GM21515 (cell line): ENCODE results near the gene STK32C.
"Not testable (repeated sequence)": the region's sequence is repeated elsewhere in the genome, so short reads cannot be mapped to it uniquely, and the experiment has no call there.

Source experiments
- ATAC-seq: cut with Tn5 transposase; IDR thresholded peaks from one replicate; pipeline ENCODE4 v1.9.1; 2021; ENCODE audit not compliant: unreplicated experiment

STK32C gene

DNA sequence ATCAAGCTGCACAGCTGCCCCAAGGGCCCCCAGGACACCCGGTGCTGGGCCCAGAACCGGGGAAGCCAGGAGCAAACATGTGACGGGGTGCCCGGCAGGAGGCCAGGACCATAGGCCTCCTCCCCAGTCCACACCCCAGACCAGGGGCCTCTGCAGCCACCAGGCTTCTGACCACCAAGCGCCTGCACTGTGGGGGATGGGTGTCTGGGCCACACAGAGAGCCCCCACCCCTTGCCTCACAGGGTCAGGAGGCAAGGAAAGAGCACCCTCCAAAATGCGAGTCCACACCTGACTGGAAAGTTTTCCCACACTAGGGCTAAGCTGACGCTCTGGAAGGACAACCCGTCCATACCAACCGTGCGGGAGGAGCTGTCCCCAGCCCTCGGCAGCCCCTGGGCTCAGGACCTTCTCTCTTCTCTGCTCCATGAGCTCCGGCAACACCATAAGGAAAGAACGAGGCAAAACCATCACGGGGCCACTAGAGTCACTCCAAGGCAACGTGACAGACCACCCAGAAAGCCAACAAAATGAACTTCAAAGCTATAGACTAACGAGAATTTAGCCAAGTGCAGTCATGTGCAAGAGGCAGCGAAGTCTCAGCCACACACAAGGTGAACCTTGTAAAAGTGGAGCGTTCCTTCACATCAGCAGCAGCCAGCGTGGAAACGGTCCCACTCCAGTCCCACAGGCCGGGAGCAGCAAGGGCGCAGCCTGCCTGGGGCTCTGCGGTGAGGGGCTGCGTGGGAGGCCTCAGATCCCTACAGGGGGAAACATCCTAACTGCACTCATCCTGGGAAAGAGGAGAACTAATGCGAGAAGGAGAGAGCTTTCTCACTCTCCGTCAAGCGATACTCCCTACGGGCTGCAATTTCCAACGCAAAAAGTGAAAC, 5.1 kb downstream of the STK32C start:
- ATAC-seq: no peak

DNA sequence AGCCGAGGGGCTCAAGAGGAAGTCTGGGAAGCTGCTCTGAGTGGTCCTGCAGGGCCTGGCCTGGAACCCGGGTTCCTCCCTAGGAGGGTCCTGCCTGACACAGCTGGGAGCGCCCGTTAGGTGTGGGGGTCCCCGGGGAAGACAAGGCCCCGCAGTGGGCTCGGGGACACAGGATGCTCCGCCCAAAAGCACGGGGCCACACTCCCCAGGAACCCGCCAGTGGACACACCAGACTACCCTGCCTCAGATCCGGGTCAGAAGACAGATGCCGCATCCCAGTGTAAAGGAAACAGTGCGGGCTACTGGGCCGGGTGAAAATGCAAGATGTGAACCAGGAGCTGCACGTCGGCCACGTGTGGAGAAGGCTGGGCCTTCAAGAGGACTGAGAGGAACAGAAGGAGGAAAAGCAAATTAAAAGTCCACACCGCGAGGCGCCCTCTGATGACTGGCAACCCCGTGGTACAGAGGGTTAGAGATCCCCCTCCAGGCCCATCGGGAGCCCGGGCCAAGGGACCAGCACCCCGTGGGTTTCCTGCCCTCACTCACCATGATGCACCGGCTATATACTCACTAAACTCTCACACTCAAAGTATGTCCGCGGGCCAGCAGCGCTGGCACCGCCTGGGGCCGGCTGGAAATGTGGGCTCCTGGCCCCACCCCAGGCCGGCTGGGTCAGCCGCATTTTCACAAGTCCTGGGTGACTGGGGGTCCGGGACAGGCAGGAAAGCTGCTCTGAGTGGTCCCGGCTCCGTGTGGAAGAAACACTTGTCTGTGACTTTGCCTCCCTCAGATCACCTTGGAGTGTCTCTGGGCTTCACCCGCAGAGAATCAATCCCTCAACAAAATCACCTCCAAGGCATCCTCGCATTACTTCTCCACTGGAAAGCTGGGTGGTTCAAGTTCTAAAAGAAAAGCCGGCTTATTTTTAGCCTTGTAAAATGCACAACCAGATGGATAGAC, 6.1 kb downstream of the STK32C start:
- no peak for ATAC-seq

DNA sequence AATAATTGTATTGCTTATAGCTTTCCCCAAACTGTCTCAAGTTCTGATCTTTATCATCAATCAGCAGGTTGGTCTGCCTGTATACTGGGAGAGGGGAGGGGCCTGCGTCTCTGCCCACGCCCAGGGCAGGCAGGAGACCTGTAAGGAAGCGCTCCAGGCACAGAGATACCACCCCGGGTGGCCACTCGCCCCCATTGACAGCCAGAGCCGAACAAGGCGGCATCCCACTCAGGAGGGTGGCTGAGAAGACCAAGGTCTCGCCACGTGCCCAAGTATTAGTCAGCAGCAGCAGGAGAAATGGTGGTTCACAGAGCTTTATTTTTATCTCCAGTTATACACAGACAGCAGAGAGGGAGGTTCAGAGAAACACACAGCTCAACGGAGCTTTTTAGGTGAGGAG, 7.2 kb downstream of the STK32C start:
- ATAC-seq: no peak

DNA sequence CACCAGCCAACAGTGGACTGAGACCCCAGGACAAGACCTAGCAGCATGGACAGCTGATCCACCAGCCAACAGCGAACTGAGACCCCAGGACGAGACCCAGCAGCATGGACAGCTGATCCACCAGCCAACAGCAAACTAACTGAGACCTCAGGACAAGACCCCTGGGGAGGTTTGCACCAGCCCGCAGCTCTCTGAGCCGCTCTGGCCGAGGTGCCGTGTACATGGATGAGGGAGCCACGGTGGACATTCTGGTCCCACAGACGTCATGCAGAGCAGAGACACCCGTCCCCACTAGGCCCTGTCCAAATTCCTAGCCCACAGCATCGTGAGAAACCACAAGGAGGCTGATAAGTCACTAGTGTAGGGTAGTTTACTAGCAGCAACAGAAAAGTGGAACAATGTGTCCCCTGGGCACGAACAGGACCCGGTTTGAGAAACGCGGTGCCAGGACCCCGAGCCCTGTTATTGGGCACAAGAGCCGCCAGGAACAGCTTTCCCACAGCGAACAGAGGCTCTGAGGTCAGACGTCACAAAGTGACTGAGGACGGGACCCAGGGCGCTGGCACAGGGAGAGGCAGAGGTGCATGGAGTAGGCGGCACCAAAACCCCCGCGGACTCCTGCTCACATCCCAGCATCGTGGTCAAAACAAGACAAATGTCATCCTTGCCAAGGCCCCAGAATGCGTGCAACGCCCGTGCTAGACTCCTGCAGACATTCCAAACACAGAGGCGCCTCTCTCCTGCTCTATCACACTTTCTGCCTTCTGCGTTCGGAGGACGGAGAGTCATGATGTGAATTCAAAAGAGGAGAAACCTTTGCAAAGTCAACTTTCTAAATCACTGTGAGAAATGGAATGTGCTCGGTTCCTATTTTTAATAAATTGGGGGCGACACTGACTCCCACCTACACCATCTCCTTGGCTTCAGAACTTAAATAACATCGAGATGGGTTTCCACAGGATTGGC, 8.1 kb downstream of the STK32C start:
- no peak for ATAC-seq

DNA sequence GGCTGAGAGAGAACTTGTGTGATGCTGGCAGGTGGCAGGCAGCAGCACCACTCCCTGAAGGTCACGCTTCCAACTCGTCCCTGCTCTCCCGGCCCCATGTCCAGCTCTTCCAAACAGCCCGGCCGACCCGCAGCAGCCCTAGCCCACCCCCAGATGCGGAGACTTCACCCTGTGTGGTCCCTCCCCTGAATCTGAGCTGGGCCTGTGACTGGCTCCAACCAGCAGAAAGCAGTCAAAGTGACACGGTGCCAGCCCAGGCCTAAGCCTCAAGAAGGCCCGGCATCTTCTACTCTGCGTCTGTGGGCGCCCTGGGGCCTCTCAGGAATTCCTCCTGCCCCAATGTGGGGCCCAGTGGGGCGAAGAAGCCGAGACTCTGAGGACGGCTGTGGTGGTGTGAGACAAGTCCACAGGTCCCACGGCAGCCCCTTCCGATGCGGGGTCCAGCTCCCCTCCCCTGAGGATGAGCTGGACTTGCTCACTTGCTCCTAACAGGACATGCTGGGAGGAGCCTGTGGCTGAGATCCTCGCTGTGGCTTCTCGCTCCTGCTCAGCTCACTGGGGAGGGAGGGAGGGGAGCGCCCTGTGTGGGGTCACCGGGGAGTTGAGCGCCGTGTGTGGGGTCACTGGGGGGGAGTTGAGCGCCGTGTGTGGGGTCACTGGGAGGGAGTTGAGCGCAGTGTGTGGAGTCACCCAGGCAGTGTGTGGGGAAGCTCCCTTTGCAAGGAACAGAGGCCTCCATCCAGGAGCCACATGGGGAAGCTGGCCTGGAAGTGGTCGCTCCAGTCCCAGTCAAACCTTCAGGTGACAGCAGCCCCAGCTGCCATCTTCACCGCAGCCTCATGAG, 9.5 kb downstream of the STK32C start:
- no peak for ATAC-seq

DNA sequence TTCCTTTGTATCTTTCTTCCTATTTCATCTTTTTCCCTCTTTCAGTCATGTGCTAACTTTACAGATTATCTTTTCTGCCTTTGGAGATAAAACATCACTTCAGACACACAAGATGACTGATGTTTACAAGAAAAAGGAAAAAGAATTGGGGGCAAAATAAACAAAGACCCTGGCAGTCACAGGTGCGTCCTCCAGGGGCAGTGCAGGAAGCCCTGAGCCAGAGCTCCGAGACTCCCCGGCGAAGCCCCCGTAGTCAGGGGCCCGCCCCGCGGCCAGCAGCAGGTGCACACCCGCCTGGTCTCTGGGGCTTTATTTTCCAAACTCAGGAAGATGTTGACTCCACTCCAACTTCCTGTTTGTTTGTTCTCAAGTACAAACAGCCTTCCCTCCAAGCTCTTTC, 10.2 kb downstream of the STK32C start:
- no peak for ATAC-seq

DNA sequence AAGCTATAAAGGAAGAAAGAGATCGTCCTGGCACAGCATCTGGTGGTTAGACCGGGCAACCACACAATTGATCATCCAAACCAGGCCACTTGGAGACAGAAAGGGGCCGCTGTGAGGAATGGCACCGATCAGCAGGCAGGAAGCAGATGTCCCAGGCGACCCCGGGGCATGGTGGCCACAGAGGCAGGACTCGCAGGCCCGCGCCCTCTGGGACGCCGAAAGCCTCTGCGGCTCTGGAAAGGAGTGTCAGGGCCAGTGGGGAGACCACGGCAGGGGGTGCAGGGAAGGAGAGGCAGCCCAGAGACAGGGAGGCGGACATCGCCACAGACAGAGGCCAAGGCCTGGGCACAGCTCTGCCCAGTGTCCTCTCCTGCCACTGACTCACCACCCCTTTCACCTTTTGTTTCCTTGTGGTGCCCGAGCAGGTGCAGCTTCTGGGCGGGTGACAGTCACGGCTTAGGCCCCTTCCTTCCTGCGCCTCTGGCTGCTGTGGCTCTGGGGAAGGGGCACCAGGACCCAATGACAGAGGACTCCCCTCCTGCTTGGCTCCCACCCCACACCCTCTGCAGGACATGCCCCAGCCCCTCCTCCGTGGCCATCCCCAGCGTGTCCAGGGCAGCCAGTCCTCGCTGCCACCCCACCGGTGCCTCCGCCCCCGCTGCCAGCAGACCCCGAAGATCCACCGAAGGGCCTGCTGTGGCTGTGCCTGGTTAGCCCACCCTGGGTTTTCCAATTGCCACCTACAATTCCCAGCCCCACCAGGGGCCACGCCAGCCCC, 10.9 kb downstream of the STK32C start:
- ATAC-seq: no peak

DNA sequence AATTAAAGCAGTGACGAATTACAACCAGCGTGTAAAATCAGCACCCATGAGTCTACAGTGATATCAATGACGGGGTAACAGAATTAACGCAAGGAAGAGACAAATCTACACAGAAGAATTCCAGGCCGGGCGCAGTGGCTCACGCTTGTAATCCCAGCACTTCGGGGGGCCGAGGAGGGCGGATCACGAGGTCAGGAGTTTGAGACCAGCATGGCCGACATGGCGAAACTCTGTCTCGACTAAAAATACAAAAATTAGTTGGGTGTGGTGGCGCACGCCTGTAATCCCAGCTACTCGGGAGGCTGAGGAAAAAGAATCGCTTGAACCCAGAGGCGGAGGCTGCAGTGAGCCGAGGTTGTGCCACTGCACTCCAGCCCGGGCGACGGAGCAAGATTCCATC, 12.3 kb downstream of the STK32C start:
- not testable (repeated sequence) for ATAC-seq

DNA sequence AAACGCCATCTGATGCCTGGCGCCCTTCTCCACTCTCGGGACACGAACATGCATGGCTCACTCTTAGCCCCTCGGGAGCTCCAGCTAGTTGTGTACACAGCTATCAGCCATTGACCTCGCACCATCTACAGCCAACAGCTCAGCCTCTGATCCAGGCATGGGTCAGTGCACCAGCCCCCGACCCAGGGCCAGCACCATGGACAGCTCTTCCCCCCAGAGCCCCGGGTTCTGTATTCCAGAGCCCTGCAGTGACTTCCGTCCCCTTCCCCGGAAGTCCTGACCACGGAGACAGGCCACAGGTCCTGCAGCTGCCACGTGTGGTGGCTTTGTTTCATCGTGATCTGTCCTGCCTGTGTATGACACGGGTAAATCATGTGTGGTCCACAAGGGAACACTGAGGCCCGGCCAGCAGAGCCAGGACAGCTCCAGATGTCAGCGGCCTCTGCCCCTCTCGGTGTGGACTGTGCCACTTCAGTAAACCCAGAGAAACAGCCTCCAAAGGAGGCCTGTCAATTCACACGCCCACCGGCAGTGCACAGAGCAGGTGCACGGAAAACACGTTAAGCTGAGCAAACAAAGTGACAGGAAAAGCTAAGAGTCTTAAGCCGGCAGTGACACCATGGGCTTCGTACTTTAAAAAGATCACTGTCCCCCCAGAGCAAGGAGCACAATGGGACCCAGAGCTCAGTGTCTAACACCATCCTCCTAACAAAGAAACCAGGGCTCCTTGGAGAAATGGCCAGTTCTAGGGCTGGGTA, 13.0 kb downstream of the STK32C start:
- ATAC-seq: no peak

DNA sequence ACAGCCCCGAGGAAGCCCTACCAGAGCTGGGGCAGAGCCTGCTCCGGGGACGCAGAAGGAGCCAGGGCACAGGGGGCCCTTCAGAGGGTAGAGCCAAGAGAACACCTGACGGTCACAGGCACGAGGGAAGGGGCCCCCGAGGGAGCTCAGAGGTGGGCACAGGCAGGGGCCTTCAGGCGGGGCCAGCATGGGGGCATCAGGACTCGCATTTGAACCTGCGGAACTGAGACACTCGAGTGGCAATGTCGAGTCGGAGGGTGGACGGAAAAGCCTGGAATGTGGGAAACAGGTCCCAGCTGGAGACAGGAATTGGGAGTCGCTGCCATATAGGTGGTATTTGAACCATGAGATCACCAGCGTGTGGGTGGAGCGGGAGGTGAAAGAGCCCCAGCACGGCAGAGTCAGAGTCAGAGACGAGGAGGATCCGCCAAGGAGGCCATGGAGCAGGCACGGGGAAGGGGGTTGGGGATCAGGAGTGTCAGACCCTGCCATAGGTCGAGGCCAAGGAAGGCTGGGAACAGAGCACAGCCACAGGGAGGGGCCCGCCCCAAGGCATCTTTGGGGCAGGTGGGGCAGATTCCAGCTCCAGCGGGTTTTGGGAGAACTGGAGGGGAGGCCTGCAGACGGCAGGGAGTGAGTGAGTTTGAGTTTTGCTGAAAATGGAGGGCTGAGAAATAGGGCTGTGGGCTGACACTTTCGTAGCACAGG, 13.8 kb downstream of the STK32C start:
- no peak for ATAC-seq

DNA sequence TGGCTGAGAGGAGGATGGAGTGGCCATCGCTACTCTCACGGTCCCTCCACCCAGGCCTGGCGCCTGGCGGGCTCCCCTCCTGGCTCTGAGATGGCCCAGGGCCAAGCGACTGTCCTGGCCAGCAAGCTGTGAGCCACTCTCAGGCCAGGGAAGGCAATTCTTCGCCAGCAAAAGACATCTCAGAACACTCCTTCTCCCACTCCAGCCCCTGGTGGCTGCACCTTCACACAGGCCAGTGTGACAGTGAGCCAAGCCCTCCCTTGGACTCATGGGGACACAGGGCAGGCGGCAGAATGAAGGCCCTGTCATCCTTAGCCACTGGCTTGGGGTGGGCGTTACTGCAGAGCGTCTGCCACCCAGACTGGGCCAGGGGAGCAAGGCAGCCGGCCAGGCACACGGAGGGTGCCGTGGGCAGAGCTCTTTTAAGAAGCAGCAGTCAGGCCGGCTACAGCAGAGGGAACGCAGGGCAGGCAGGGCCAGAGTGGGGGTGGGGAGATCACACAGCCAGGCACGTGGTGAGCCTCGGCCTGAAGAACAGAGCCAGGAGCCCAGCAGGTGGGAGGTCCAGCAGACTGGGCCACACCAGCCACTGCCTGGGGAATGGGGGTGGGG, 14.4 kb downstream of the STK32C start:
- no peak for ATAC-seq

DNA sequence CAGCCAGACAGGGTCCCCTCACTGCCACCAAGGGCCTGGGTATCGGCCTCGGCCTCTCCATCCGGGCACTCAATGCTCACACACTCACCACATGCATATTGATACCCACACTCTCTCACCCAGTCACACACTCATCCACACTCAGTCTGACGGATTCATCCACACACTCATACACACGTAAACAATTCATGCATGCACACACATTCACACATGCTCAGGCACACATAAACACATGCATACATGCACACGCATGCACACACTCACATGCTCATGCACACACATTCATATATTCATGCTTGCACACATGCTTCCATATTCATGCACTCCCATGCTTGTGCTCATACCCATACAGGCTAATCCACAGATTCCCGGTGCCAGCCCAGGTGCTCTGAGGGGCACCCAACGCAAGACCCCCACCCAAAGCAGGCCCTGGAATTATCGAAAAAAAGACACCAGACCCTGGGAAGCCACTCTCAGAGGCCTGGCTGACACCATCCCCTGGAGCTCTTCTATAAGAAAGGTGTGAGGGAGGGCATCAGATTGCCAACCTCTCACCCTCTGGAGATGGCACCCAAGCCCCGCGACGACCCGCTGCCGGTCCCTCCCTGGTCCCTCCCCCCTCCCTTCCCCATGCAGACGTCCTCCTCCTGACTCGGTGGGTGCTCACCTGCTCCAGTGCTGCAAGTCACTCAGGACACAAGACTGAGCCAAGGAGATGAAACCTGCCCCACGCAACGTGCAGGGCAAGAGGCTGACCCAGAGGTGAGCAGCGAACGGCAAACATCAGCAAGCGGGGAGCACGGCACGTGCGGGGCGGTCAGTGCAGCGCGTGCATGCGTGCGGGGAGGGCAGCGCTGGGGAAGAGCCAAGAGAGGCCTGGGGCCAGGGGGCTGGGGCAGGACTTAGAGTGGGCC, 15.2 kb downstream of the STK32C start:
- no peak for ATAC-seq

DNA sequence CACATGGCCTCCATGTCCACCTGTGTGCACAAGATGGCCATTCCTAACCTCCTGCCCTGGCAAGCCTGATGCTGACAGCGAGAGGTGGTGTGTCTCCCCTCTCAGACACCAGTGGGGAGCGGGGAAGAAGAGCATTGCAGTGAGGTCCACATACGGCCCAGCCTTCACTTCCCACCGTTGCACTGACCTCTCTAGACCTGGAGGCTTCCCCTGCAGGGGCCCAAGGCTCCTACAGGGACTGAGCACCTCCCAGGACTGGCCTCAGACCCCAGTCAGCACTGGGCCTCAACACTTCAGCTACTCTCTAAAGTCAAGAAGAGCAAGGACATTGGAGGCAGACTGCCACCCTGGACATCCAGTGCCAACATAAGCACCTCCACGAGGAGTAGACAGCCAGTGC, 15.9 kb downstream of the STK32C start:
- ATAC-seq: no peak

DNA sequence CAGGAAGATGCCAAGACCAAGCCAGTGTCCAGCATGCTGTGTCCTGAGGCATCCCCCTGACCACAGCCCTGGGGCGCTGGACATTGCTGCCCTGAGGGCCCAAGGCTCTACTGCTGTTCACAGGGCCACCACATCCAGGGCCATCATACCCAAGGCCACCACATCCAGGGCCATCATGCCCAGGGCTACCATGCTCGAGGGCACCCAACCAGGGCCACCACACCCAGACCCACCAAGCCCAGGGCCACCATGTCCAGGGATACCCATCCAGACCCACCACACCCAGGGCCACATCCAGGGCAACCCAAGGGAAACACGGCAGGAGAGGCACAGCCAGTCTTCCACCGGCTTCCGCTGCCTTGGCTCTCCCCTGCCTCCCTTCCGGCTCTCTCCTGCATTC, 17.1 kb downstream of the STK32C start:
- no peak for ATAC-seq

DNA sequence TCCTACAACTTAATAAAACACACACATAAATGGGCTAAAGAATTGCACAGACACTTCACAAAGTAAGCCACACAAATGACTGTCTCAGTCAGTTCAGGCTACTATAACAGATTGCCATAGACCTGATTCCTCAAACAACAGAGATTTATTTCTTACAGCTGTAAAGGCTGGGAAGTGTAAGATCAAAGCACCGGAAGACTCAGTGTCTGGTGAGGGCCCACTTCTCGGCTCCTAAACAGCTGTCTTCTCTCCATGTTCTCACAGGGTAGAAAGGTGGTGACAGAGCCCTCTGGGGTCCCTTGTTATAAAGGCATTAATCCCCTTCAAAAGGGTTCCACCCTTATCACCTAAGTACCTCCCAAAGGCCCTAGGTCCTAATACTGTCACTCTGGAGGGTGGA, 18.3 kb downstream of the STK32C start:
- ATAC-seq: no peak
